Neural cell (in vitro differentiated cells): ENCODE measurements around the gene CCDC148. TPM values are rescaled to one million over a fixed set of nuclear protein-coding genes. Genes with fewer than 3 reads are reported as not detected.

Experiments
- H2AFZ ChIP-seq: fragments of 200-600, 300-800 bp; sonication (generic), shearing (Covaris generic); 2 replicates; pipeline ENCODE4 v1.6.0; 2014; ENCODE audit warnings: low read depth, mild to moderate bottlenecking, antibody characterized with exemption, low read length, moderate library complexity
- H3F3A ChIP-seq: fragments of 200-600 bp; shearing (Covaris generic); 2 replicates; pipeline ENCODE4 v1.6.1; 2016; ENCODE audit warnings: mild to moderate bottlenecking, moderate library complexity, mixed read lengths, antibody characterized with exemption, low read length; ENCODE audit not compliant: insufficient read depth, poor library complexity, severe bottlenecking
- H3K27ac ChIP-seq: fragments of 200-600, 300-800 bp; sonication (generic), shearing (Covaris generic); 2 replicates; pipeline ENCODE4 v1.5.1; 2014; ENCODE audit warnings: mild to moderate bottlenecking, low read length, moderate library complexity
- H3K27me3 ChIP-seq: fragments of 300-800, 200-600 bp; sonication (generic), shearing (Covaris generic); 2 replicates; pipeline ENCODE4 v1.6.0; 2014; ENCODE audit warnings: mild to moderate bottlenecking, low read depth, low read length, moderate library complexity; ENCODE audit not compliant: insufficient read depth
- H3K36me3 ChIP-seq: fragments of 300-800, 200-600 bp; sonication (generic), shearing (Covaris generic); 2 replicates; pipeline ENCODE4 v1.5.1; 2014; ENCODE audit warnings: mild to moderate bottlenecking, antibody characterized with exemption, low read length, moderate library complexity; ENCODE audit not compliant: insufficient read depth
- H3K4me2 ChIP-seq: fragments of 300-800, 200-600 bp; sonication (generic), shearing (Covaris generic); 2 replicates; pipeline ENCODE4 v1.6.0; 2014; ENCODE audit warnings: mild to moderate bottlenecking, low read length
- H3K4me3 ChIP-seq: fragments of 300-800, 200-600 bp; sonication (generic), shearing (Covaris generic); 2 replicates; pipeline ENCODE4 v1.5.1; 2014; ENCODE audit warnings: mild to moderate bottlenecking, low read length, moderate library complexity
- H3K79me2 ChIP-seq: fragments of 200-600 bp; shearing (Covaris generic); replicated peaks from 2 replicates; pipeline ENCODE4 v1.6.0; 2014; ENCODE audit warnings: mild to moderate bottlenecking, low read length, moderate library complexity; ENCODE audit not compliant: insufficient read depth
- H3K9ac ChIP-seq: fragments of 300-800, 200-600 bp; sonication (generic), shearing (Covaris generic); 2 replicates; pipeline ENCODE4 v1.6.1; 2016; ENCODE audit warnings: mild to moderate bottlenecking, low read length, mixed read lengths
- H3K9me2 ChIP-seq: fragments of 200-600 bp; shearing (Covaris generic); 2 replicates; pipeline ENCODE4 v1.6.1; 2016; ENCODE audit warnings: mild to moderate bottlenecking, low read length, mixed read lengths; ENCODE audit not compliant: insufficient read depth
- H3K9me3 ChIP-seq: fragments of 200-600, 300-800 bp; sonication (generic), shearing (Covaris generic); 2 replicates; pipeline ENCODE4 v1.6.1; 2016; ENCODE audit warnings: mild to moderate bottlenecking, mixed run types, low read length, moderate library complexity, mixed read lengths
- H4K20me1 ChIP-seq: fragments of 200-600 bp; shearing (Covaris generic); 2 replicates; pipeline ENCODE4 v1.6.1; 2016; ENCODE audit warnings: mild to moderate bottlenecking, mixed run types; ENCODE audit not compliant: insufficient read depth
- CTCF ChIP-seq: fragments of 450-650 bp; IDR thresholded peaks from 2 replicates; pipeline ENCODE4 v1.5.1; 2014; ENCODE audit warnings: antibody characterized with exemption, mild to moderate bottlenecking, moderate library complexity; ENCODE audit not compliant: poor library complexity, severe bottlenecking
- EP300 ChIP-seq: fragments of 450-650 bp; conservative IDR thresholded peaks from 2 replicates; pipeline ENCODE4 v1.6.1; 2014; ENCODE audit warnings: antibody characterized with exemption, mild to moderate bottlenecking, moderate library complexity; ENCODE audit not compliant: poor library complexity, severe bottlenecking
- EZH2 ChIP-seq: fragments of 200-600, 300-800 bp; shearing (Covaris generic), sonication (generic); IDR thresholded peaks from 2 replicates; pipeline ENCODE4 v1.6.1; 2014; ENCODE audit warnings: antibody characterized with exemption, low read length, borderline replicate concordance, mild to moderate bottlenecking; ENCODE audit not compliant: insufficient read depth, poor library complexity, severe bottlenecking
- MXI1 ChIP-seq: fragments of 450-650 bp; conservative IDR thresholded peaks from 2 replicates; pipeline ENCODE4 v1.6.1; 2014; ENCODE audit warnings: antibody characterized with exemption, mild to moderate bottlenecking; ENCODE audit not compliant: poor library complexity, severe bottlenecking
- POLR2AphosphoS5 ChIP-seq: IDR thresholded peaks from 2 replicates; pipeline ENCODE4 v1.6.1; 2012
- RAD21 ChIP-seq: fragments of 450-650 bp; conservative IDR thresholded peaks from 2 replicates; pipeline ENCODE4 v1.6.1; 2014; ENCODE audit warnings: antibody characterized with exemption, mild to moderate bottlenecking, moderate library complexity
- SMC3 ChIP-seq: fragments of 450-650 bp; conservative IDR thresholded peaks from 2 replicates; pipeline ENCODE4 v1.6.1; 2014; ENCODE audit warnings: antibody characterized with exemption, mild to moderate bottlenecking, moderate library complexity; ENCODE audit not compliant: poor library complexity
- TAF1 ChIP-seq: IDR thresholded peaks from 2 replicates; pipeline ENCODE4 v1.6.1; 2012; ENCODE audit warnings: low read depth
- polyA plus RNA-seq: library from polyadenylated mRNA; depleted of rRNA; stranded (reverse); fragments of >200 nt; gene quantifications from 2 replicates; pipeline ENCODE4 v1.2.3, GENCODE V29; 2014
- TF ChIP-seq, protein P1 (sequence below): IDR thresholded peaks from 2 replicates; pipeline ENCODE4 v1.6.1; 2012; ENCODE audit warnings: borderline replicate concordance

The CCDC148 gene
- polyA plus RNA-seq, 1 donor from 2014 or later, result 1.8 TPM

DNA sequence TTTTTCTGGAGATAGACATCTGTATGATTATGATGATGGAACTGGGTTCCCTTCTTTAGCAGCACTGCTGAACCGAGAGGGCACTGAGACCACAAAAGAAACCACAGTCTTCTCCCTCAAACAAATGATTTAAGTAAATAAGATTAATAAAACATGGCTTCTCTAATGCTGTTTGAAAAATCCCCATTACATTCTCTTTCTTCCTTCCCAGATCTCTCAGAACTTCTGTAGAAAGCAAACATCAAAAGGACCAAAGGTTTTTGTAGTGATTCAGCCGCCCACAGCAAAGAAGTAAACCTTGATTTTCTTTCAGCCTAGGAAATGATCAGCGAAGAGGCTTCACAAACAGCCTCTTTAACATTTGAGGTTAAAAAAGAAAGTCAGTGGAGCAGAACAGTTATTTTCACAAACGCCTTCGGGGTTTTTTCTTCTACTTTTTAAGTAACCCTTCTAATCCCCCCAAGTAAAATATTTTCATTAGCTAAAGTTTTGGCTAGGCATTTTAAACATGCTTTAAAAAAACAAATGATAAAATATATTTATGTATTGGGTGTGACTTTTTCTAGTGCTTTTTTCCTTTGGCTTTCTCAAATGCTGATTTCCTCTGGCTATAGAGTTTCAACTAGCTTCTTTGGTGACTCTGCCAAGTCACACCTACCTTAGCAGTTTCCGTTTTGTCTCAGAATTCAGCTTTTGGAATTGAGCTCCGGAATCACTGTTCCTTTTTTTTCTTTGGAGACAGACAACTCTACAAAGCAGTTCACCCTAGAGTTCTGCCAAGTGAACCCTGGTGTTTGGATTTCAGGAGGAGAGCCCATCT, 265.3 kb downstream of the CCDC148 start:
- TF ChIP-seq, protein P1, sequence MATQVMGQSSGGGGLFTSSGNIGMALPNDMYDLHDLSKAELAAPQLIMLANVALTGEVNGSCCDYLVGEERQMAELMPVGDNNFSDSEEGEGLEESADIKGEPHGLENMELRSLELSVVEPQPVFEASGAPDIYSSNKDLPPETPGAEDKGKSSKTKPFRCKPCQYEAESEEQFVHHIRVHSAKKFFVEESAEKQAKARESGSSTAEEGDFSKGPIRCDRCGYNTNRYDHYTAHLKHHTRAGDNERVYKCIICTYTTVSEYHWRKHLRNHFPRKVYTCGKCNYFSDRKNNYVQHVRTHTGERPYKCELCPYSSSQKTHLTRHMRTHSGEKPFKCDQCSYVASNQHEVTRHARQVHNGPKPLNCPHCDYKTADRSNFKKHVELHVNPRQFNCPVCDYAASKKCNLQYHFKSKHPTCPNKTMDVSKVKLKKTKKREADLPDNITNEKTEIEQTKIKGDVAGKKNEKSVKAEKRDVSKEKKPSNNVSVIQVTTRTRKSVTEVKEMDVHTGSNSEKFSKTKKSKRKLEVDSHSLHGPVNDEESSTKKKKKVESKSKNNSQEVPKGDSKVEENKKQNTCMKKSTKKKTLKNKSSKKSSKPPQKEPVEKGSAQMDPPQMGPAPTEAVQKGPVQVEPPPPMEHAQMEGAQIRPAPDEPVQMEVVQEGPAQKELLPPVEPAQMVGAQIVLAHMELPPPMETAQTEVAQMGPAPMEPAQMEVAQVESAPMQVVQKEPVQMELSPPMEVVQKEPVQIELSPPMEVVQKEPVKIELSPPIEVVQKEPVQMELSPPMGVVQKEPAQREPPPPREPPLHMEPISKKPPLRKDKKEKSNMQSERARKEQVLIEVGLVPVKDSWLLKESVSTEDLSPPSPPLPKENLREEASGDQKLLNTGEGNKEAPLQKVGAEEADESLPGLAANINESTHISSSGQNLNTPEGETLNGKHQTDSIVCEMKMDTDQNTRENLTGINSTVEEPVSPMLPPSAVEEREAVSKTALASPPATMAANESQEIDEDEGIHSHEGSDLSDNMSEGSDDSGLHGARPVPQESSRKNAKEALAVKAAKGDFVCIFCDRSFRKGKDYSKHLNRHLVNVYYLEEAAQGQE, result no peak
- TF ChIP-seq SMC3, result no peak
- TF ChIP-seq POLR2AphosphoS5, result no peak
- TF ChIP-seq EZH2, result no peak
- no peak for TF ChIP-seq MXI1
- no peak for TF ChIP-seq EP300
- TF ChIP-seq RAD21, result no peak
- no peak for TF ChIP-seq CTCF
- TF ChIP-seq TAF1, result no peak
- Histone ChIP-seq H3K36me3 (no peaks in the 10 kb centered on the region), H3F3A (no peaks in the 10 kb centered on the region), H3K27ac (no peak overlapping the region), H3K4me2 (no peak overlapping the region), H4K20me1 (no peaks in the 10 kb centered on the region), H3K79me2 (no peaks in the 10 kb centered on the region), H3K27me3 (no peaks in the 10 kb centered on the region), H3K9me2 (no peaks in the 10 kb centered on the region), H3K9me3 (no peaks in the 10 kb centered on the region), H3K4me3 (no peak overlapping the region), H2AFZ (no peak overlapping the region), H3K9ac (no peak overlapping the region)

DNA sequence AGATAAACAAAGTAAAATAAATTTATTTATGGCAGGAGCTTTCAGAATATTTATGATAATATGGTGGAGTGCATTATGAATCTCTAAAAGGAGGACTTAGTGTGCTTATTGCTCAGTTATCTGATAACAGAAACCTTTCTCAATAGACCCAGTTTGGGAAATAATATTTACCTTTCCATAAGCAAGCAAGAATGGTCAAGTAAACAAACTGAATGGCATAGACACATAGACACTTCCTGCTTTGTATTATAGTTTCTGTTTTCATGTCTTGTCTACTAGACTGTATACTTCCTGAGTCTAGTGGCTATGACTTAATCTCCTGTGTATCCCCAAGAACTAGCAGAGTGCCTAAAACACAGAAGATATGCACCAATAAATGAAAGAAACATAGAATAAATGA, 267.0 kb downstream of the CCDC148 start:
- Histone ChIP-seq H3K4me2 (no peak overlapping the region), H3K9me3 (no peaks in the 10 kb centered on the region), H2AFZ (no peak overlapping the region), H3K9ac (no peak overlapping the region), H3K9me2 (no peaks in the 10 kb centered on the region), H3K27me3 (no peaks in the 10 kb centered on the region), H4K20me1 (no peaks in the 10 kb centered on the region), H3K4me3 (no peak overlapping the region), H3K36me3 (no peaks in the 10 kb centered on the region), H3K79me2 (no peaks in the 10 kb centered on the region), H3F3A (no peaks in the 10 kb centered on the region), H3K27ac (no peak overlapping the region)
- TF ChIP-seq EP300 (no peak), EZH2 (no peak), RAD21 (no peak), TAF1 (no peak), CTCF (no peak), POLR2AphosphoS5 (no peak)
